GM12873 (cell line): ENCODE results near the gene DHRS11.

Experiments
- TF ChIP-seq, protein P1 (sequence below): IDR thresholded peaks from 2 replicates; pipeline ENCODE4 v1.5.1; 2012; ENCODE audit warnings: low read depth, mild to moderate bottlenecking, moderate library complexity, low read length, control low read depth; ENCODE audit not compliant: insufficient read depth; ENCODE audit errors: missing control alignments

DHRS11 gene

DNA sequence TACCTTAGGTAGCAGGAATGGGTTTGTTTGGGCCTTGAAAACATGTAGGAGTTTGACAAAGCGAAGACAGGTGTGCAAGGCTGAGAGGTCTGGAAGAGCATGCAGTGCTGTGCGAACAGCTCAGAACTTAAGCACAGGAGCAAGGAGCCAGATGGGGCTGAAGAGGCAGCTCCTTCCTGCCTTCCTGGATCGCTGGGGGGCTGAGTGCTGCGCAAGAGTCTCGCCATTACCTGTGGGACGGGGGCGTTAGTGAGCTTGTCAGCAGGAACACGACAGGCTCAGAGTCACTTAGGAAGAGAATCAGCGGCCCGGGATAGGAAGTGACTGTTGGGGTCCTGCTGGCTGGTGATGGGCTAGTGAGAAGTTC is 9.2 kb downstream of the DHRS11 start:
- TF ChIP-seq, protein P1, sequence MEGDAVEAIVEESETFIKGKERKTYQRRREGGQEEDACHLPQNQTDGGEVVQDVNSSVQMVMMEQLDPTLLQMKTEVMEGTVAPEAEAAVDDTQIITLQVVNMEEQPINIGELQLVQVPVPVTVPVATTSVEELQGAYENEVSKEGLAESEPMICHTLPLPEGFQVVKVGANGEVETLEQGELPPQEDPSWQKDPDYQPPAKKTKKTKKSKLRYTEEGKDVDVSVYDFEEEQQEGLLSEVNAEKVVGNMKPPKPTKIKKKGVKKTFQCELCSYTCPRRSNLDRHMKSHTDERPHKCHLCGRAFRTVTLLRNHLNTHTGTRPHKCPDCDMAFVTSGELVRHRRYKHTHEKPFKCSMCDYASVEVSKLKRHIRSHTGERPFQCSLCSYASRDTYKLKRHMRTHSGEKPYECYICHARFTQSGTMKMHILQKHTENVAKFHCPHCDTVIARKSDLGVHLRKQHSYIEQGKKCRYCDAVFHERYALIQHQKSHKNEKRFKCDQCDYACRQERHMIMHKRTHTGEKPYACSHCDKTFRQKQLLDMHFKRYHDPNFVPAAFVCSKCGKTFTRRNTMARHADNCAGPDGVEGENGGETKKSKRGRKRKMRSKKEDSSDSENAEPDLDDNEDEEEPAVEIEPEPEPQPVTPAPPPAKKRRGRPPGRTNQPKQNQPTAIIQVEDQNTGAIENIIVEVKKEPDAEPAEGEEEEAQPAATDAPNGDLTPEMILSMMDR: no peak

DNA sequence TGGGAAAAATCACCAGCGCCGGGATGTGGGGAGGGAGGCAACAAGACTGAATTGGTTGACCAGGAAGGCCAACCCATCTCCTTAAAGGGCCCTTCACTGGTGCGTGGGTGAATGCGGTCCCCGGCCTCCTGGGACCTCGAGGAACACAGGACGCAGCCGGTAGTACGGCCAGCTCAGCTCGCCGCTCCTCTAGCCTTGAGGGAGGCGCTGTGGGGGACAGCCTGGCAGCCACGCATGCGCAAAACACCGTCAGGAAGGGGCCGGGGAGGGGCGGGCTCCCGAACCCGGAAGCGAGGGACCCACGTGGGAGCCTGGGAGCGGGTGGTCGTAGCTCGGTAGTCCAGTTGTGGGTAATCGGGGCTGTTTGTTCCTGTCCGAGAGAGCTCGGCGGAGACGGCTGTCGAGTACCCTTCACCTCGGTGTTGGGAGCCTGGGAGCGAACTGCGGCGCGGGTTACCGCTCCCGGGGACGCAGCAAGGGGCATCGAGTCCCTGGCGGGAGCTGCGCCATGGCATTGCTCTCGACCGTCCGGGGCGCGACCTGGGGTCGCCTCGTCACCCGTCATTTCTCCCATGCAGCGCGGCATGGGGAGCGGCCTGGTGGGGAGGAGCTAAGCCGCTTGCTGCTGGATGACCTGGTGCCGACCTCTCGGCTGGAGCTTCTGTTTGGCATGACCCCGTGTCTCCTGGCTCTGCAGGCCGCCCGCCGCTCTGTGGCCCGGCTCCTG is 9.8 kb downstream of the DHRS11 start, which contains the start of gene MRM1:
MRM1 (plus strand) TSS at position 281 of the 727 bp plus-strand sequence; CDS start at position 509, 228 bp downstream.
- TF ChIP-seq, protein P1: peak; percentile 19

DNA sequence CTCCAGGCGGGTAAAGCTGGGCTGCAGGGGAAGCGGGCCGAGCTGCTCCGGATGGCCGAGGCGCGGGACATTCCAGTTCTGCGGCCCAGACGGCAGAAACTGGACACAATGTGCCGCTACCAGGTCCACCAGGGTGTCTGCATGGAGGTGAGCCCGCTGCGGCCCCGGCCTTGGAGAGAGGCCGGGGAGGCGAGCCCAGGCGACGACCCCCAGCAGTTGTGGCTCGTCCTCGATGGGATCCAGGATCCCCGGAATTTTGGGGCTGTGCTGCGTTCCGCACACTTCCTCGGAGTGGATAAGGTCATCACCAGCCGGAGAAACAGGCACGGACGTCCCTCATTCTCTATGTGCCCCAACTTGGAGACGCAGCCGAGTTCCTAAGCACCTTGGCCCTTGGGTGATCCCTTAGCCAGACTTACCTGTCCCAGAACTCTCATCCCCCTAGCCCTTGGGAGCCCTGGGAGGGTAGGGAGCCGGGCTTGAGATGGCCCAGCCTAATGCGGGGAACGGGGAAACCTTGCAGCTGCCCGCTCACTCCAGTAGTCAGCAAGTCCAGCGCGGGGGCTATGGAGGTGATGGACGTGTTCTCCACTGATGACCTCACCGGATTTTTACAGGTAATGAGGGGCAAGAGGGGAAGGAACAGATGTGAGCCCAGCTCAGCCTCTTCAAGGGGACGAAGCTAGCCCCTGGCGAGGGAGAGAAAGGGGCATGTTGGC is 10.5 kb downstream of the DHRS11 start:
- TF ChIP-seq, protein P1: no peak

DNA sequence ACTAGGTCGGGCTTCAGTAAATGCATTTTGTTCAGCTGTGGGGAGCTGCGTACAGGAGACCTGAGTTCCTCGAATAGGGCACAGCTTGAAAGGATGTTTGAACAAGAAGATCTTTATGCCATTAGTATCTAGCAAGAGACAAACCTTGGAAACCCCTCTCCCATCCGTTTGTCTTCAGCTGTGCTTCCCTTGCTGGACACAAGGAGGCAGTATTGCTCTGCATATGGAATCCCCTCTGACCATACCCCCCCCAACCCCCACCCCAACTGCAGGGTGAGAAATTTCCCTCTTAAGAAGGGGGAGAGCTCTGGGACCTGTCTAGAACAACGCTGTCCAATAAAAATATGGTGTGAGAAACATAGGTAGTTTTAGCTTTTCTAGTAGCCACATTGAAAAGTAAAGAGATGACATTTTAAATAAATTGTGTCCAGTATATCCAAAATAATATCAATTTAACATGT is 11.3 kb downstream of the DHRS11 start:
- TF ChIP-seq, protein P1: peak; percentile 92

DNA sequence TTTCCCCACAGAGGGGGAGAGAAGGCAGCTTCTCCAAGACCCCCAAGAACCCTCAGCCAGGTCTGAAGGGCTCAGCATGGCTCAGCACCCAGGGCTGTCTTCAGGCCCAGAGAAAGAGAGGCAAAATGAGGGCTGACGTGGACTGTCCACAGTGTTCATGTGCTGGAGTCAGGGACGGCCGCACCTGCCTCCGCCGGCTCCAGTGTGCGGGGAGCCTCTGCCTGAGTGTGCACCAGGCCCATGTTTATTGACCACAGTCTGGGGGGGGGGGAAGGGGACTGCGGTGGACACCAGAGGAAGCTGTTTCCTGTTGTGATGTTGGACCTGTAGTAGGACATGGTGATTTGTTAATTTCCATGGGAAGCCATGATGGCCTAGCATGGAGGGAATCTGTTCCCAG is 16.6 kb downstream of the DHRS11 start:
- TF ChIP-seq, protein P1: no peak

DNA sequence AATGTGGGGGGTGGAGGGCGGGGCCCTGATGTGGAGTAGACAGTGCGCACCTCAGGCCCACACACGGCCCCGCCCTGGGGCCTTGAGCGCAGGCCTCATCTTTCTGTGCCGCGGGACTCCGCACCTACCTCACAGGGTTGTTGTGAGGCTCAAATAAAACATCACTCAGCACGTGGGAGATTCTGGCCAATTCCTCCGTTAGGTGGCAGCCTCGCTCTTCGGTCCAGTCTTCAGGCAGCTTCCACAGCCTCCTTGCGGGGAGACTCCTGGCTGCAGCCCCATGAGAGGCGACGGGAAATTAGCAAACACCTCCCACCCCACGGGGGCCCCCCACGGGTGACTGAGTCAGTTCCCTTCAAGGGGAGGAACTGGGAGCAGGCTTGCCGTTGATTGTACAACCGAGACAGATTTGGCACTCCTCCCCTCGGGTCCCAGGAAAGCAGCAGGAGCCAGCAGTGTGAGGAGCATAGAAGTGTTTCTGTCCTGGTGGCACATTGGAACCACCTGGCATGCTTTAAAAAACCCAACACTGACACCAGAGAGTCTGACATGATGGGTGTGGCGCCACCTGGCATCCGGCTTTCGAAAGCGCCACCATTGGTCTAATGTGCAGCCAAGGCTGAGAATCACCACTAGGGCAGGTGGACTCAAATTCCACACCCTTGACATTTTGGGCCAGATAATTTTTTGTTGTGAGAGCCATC is 17.3 kb downstream of the DHRS11 start:
- TF ChIP-seq, protein P1: peak; percentile 15

DNA sequence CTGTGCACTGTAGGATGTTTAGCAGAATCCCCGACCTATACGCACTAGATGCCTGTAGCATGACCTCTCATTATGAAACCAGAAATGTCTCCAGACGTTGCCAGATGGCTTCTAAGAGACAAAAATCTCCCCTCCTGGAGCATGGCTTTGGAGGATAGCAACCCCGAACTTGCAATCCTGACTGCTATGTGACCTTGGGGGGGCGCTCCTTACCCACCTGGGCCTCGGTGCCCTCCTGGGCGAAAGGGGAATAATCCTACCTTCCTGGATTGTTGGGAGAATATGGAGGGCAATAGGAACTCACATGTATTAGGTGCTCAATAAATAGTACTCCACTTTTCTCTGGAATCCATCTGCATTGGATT is 17.8 kb downstream of the DHRS11 start:
- TF ChIP-seq, protein P1: peak; percentile 1
